HepG2 (cell line): Measurements from ENCODE around the gene MRPS35. TPM values are rescaled to one million over a fixed set of nuclear protein-coding genes. Genes with fewer than 3 reads are reported as not detected.

Experiments used
- CENPX ChIP-seq: sonication (generic); formaldehyde crosslinking; IDR thresholded peaks from 2 replicates; pipeline ENCODE4 v1.9.0; 2021; ENCODE audit warnings: mild to moderate bottlenecking, missing genetic modification reagents, moderate library complexity
- HNRNPUL1 ChIP-seq: fragments of 200-400 bp; formaldehyde crosslinking; IDR thresholded peaks from 2 replicates; pipeline ENCODE4 v1.6.1; 2017; ENCODE audit warnings: low read depth, mild to moderate bottlenecking, low read length, moderate library complexity
- KDM3A ChIP-seq: IDR thresholded peaks from 2 replicates; pipeline ENCODE4 v1.6.1; 2018; ENCODE audit warnings: low read depth, missing compliant biosample characterization
- KDM5B ChIP-seq: sonication (generic); formaldehyde crosslinking; IDR thresholded peaks from 2 replicates; pipeline ENCODE4 v1.4.0; 2020; ENCODE audit warnings: missing genetic modification reagents, mild to moderate bottlenecking, borderline replicate concordance
- MIXL1 ChIP-seq: IDR thresholded peaks from 2 replicates; pipeline ENCODE4 v1.6.1; 2016
- MTF1 ChIP-seq: sonication (generic); formaldehyde crosslinking; IDR thresholded peaks from 2 replicates; pipeline ENCODE4 v1.5.0; 2020; ENCODE audit warnings: missing genetic modification reagents
- PAWR ChIP-seq: sonication (generic); formaldehyde crosslinking; IDR thresholded peaks from 2 replicates; pipeline ENCODE4 v1.4.0; 2020; ENCODE audit warnings: missing genetic modification reagents, mild to moderate bottlenecking, borderline replicate concordance
- PCBP1 ChIP-seq: fragments of 200-400 bp; formaldehyde crosslinking; IDR thresholded peaks from 2 replicates; pipeline ENCODE4 v1.6.1; 2017; ENCODE audit warnings: mild to moderate bottlenecking, low read depth, low read length, borderline replicate concordance
- PHF20 ChIP-seq: sonication (generic); formaldehyde crosslinking; IDR thresholded peaks from 2 replicates; pipeline ENCODE4 v1.5.0; 2020; ENCODE audit warnings: mild to moderate bottlenecking, missing genetic modification reagents
- SATB2 ChIP-seq: sonication (generic); formaldehyde crosslinking; IDR thresholded peaks from 2 replicates; pipeline ENCODE4 v1.5.0; 2020; ENCODE audit warnings: missing genetic modification reagents
- SMC3 ChIP-seq: IDR thresholded peaks from 2 replicates; pipeline ENCODE4 v1.6.1; 2011; ENCODE audit warnings: low read length, improper control_type of control experiment
- SNAI1 ChIP-seq: sonication (generic); formaldehyde crosslinking; IDR thresholded peaks from 2 replicates; pipeline ENCODE4 v1.5.0; 2020; ENCODE audit warnings: mild to moderate bottlenecking, missing genetic modification reagents, borderline replicate concordance
- SRF ChIP-seq: IDR thresholded peaks from 2 replicates; pipeline ENCODE4 v1.6.1; 2011; ENCODE audit warnings: mild to moderate bottlenecking, low read depth, low read length, moderate library complexity
- ZNF264 ChIP-seq: sonication (generic); formaldehyde crosslinking; IDR thresholded peaks from 2 replicates; pipeline ENCODE4 v1.4.0; 2020; ENCODE audit warnings: missing genetic modification reagents
- ZNF354B ChIP-seq: sonication (generic); formaldehyde crosslinking; IDR thresholded peaks from 2 replicates; pipeline ENCODE4 v1.8.0; 2022; ENCODE audit warnings: mild to moderate bottlenecking, missing genetic modification reagents
- ZNF672 ChIP-seq: sonication (generic); formaldehyde crosslinking; IDR thresholded peaks from 2 replicates; pipeline ENCODE4 v1.8.1; 2022; ENCODE audit warnings: missing genetic modification reagents
- ZNF724P ChIP-seq: sonication (generic); formaldehyde crosslinking; IDR thresholded peaks from 2 replicates; pipeline ENCODE4 v1.8.0; 2022; ENCODE audit warnings: missing genetic modification reagents, borderline replicate concordance
- polyA plus RNA-seq, 8 experiments: library from polyadenylated mRNA; depleted of rRNA in 3 of 8; stranded (reverse) in 7 of 8; unstranded in 1 of 8; fragments of >200 nt; fragmentation: Illumina TruSeq in 4 of 8; extraction: Trizol in 4 of 8; gene quantifications; 2 replicates each; pipeline versions ENCODE4 v1.2.1 to v1.2.3, GENCODE V29; 2011 to 2016; ENCODE audit warnings: low read depth in 4 of 8, missing spikeins in 1 of 8, mixed read lengths in 1 of 8; ENCODE audit not compliant: insufficient read depth in 1 of 8
- total RNA-seq, 5 experiments: library from RNA; depleted of rRNA; stranded (reverse); fragments of >200 nt; fragmentation: Illumina TruSeq; extraction: Trizol; gene quantifications; 2 replicates each; pipeline ENCODE4 v1.2.3, GENCODE V29; 2016; ENCODE audit warnings: low read depth in 1 of 5
- TF ChIP-seq, protein P1 (sequence below): sonication (generic); formaldehyde crosslinking; conservative IDR thresholded peaks from 2 replicates; pipeline ENCODE4 v1.5.0; 2020; ENCODE audit warnings: missing genetic modification reagents
- TF ChIP-seq, protein P2 (sequence below): sonication (generic); formaldehyde crosslinking; IDR thresholded peaks from 2 replicates; pipeline ENCODE4 v1.4.0; 2020; ENCODE audit warnings: missing genetic modification reagents, borderline replicate concordance
- TF ChIP-seq, protein P3 (sequence below): sonication (generic); formaldehyde crosslinking; IDR thresholded peaks from 2 replicates; pipeline ENCODE4 v1.5.0; 2020; ENCODE audit warnings: mild to moderate bottlenecking, missing genetic modification reagents, borderline replicate concordance
- TF ChIP-seq, protein P4 (sequence below): sonication (generic); formaldehyde crosslinking; IDR thresholded peaks from 2 replicates; pipeline ENCODE4 v1.4.0; 2020; ENCODE audit warnings: mild to moderate bottlenecking, missing genetic modification reagents
- TF ChIP-seq, protein P5 (sequence below): sonication (generic); formaldehyde crosslinking; IDR thresholded peaks from 2 replicates; pipeline ENCODE4 v1.4.0; 2020; ENCODE audit warnings: mild to moderate bottlenecking, missing genetic modification reagents

The MRPS35 gene
- total and polyA plus RNA-seq, 2 of the 13 experiments (the other 11 are each of a cell fraction or from before 2014, with no cell fraction given): 63.4 to 104 TPM

DNA sequence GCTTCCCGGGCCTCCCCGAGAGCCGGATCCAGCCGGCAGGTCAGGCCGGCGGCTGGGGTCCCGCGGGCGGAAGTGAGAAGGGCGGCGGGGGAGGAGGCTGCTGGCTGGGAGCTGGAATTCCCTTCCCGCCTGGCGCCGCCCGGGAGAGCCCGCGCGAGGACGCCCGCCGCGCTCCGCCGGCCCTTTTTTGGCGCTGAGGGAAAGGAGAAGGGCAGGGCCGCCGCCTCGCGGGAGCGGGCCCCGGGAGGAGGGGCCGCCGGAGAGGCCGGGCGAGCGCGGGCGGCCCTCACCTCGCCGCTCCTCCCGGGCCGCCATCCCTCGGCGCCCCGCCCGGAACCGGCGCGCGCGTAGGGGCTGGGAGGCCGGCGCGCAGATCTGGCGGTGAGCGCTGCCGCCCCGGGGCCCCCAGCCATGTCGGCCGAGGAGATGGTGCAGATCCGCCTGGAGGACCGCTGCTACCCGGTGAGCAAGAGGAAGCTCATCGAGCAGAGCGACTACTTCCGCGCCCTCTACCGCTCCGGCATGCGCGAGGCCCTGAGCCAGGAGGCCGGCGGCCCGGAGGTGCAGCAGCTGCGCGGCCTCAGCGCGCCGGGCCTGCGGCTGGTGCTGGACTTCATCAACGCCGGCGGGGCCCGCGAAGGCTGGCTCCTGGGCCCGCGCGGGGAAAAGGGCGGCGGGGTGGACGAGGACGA lies 69.4 kb downstream of the MRPS35 start, which contains the start of the genes KLHL42 and MANSC4 (continued):
- TF ChIP-seq, protein P1, sequence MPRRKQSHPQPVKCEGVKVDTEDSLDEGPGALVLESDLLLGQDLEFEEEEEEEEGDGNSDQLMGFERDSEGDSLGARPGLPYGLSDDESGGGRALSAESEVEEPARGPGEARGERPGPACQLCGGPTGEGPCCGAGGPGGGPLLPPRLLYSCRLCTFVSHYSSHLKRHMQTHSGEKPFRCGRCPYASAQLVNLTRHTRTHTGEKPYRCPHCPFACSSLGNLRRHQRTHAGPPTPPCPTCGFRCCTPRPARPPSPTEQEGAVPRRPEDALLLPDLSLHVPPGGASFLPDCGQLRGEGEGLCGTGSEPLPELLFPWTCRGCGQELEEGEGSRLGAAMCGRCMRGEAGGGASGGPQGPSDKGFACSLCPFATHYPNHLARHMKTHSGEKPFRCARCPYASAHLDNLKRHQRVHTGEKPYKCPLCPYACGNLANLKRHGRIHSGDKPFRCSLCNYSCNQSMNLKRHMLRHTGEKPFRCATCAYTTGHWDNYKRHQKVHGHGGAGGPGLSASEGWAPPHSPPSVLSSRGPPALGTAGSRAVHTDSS (CRISPR knock-in tag): no peak
- TF ChIP-seq KDM3A (CRISPR knock-in tag) (no peak), ZNF724P (CRISPR knock-in tag) (no peak), PCBP1 (no peak), SATB2 (CRISPR knock-in tag) (peak; percentile 72; the same call in 1 of the 2 replicates), CENPX (no peak), ZNF264 (CRISPR knock-in tag) (no peak), SRF (0 out of 2 replicates have a peak, but pooled peaks have one; percentile 46), KDM5B (CRISPR knock-in tag) (peak; percentile 78; the same call in 1 of the 2 replicates), HNRNPUL1 (no peak), PHF20 (no peak; the same call in 1 of the 2 replicates), PAWR (CRISPR knock-in tag) (no peak), ZNF672 (CRISPR knock-in tag) (no peak), MTF1 (0 out of 2 replicates have a peak, but pooled peaks have one; percentile 48), MIXL1 (CRISPR knock-in tag) (no peak), SMC3 (no peak), ZNF354B (no peak), SNAI1 (CRISPR knock-in tag) (peak; percentile 60; the same call in 1 of the 2 replicates)
- TF ChIP-seq, protein P2, sequence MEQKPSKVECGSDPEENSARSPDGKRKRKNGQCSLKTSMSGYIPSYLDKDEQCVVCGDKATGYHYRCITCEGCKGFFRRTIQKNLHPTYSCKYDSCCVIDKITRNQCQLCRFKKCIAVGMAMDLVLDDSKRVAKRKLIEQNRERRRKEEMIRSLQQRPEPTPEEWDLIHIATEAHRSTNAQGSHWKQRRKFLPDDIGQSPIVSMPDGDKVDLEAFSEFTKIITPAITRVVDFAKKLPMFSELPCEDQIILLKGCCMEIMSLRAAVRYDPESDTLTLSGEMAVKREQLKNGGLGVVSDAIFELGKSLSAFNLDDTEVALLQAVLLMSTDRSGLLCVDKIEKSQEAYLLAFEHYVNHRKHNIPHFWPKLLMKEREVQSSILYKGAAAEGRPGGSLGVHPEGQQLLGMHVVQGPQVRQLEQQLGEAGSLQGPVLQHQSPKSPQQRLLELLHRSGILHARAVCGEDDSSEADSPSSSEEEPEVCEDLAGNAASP (CRISPR knock-in tag): no peak
- TF ChIP-seq, protein P3, sequence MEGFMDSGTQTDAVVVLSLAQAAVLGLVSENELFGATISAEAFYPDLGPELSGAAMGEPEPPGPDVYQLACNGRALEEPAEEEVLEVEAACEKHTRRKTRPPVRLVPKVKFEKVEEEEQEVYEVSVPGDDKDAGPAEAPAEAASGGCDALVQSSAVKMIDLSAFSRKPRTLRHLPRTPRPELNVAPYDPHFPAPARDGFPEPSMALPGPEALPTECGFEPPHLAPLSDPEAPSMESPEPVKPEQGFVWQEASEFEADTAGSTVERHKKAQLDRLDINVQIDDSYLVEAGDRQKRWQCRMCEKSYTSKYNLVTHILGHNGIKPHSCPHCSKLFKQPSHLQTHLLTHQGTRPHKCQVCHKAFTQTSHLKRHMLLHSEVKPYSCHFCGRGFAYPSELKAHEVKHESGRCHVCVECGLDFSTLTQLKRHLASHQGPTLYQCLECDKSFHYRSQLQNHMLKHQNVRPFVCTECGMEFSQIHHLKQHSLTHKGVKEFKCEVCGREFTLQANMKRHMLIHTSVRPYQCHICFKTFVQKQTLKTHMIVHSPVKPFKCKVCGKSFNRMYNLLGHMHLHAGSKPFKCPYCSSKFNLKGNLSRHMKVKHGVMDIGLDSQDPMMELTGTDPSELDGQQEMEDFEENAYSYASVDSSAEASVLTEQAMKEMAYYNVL: peak; percentile 37; the same call in 1 of the 2 replicates
- TF ChIP-seq, protein P4, sequence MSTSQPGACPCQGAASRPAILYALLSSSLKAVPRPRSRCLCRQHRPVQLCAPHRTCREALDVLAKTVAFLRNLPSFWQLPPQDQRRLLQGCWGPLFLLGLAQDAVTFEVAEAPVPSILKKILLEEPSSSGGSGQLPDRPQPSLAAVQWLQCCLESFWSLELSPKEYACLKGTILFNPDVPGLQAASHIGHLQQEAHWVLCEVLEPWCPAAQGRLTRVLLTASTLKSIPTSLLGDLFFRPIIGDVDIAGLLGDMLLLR (CRISPR knock-in tag): no peak; the same call in 1 of the 2 replicates
- TF ChIP-seq, protein P5, sequence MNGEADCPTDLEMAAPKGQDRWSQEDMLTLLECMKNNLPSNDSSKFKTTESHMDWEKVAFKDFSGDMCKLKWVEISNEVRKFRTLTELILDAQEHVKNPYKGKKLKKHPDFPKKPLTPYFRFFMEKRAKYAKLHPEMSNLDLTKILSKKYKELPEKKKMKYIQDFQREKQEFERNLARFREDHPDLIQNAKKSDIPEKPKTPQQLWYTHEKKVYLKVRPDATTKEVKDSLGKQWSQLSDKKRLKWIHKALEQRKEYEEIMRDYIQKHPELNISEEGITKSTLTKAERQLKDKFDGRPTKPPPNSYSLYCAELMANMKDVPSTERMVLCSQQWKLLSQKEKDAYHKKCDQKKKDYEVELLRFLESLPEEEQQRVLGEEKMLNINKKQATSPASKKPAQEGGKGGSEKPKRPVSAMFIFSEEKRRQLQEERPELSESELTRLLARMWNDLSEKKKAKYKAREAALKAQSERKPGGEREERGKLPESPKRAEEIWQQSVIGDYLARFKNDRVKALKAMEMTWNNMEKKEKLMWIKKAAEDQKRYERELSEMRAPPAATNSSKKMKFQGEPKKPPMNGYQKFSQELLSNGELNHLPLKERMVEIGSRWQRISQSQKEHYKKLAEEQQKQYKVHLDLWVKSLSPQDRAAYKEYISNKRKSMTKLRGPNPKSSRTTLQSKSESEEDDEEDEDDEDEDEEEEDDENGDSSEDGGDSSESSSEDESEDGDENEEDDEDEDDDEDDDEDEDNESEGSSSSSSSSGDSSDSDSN (CRISPR knock-in tag): peak; percentile 97
